Activated CD4-positive, alpha-beta memory T cell treated with anti-CD3 and anti-CD28 coated beads for 36 hours (primary cell): ENCODE data around the gene LEPR. TPM values are rescaled to one million over a fixed set of nuclear protein-coding genes. Genes with fewer than 3 reads are reported as not detected.
"Not testable (repeated sequence)": the region's sequence is repeated elsewhere in the genome, so short reads cannot be mapped to it uniquely, and the experiment has no call there.

Source experiments
- CTCF ChIA-PET: fragments of 350-600 bp; sonication (Branson Sonifier 250); formaldehyde crosslinking; loops from one replicate; lab custom pipeline; 2021; ENCODE audit warnings: antibody characterized with exemption, inconsistent platforms; lab: Charles Lee
- POLR2A ChIA-PET: fragments of 350-600 bp; sonication (Branson Sonifier 250); formaldehyde crosslinking; loops from one replicate; lab custom pipeline; 2021; ENCODE audit warnings: antibody characterized with exemption; lab: Charles Lee
- DNase-seq: peaks from one replicate; pipeline ENCODE4 v3.0.0-alpha.2; 2020
- H3K27ac Mint-ChIP-seq: one replicate; pipeline ENCODE4 v1.8.0; 2021; ENCODE audit warnings: mixed read lengths
- H3K27me3 Mint-ChIP-seq: one replicate; pipeline ENCODE4 v1.8.0; 2021; ENCODE audit warnings: mixed read lengths
- H3K36me3 Mint-ChIP-seq: one replicate; pipeline ENCODE4 v1.8.0; 2021; ENCODE audit warnings: mixed read lengths
- H3K4me1 Mint-ChIP-seq: one replicate; pipeline ENCODE4 v1.8.0; 2021; ENCODE audit warnings: low read depth, mixed read lengths
- H3K4me3 Mint-ChIP-seq: one replicate; pipeline ENCODE4 v1.8.0; 2021; ENCODE audit warnings: mild to moderate bottlenecking, mixed read lengths
- H3K9me3 Mint-ChIP-seq: one replicate; pipeline ENCODE4 v1.8.0; 2021; ENCODE audit warnings: mixed read lengths
- intact Hi-C: fragments of 100-400 bp; cut with micrococcal nuclease; formaldehyde crosslinking; loops from one replicate; pipeline ENCODE4 v1.15.1; 2023
- total RNA-seq, 2 experiments: library from RNA; stranded (reverse); gene quantifications; one replicate each; pipeline ENCODE4 v1.2.3, GENCODE V29; 2021

The LEPR gene
- total RNA-seq, 2 experiments from 2014 or later = 5.0 to 5.2 TPM

GRCh38 chr1:65442442-65442841 is 22.0 kb downstream of the LEPR start:
- DNase-seq = no peak
- Mint-ChIP-seq H3K4me1 (no peaks in the 10 kb centered on the region), H3K27me3 (no peaks in the 10 kb centered on the region), H3K27ac (no peak overlapping the region), H3K9me3 (no peaks in the 10 kb centered on the region), H3K4me3 (no peak overlapping the region), H3K36me3 (no peaks in the 10 kb centered on the region)
- CTCF ChIA-PET = no interaction called here
- intact Hi-C loops = no loop called here
- POLR2A ChIA-PET = no interaction called here

- Mint-ChIP-seq H3K36me3 (no peaks in the 10 kb centered on the region), H3K27me3 (no peaks in the 10 kb centered on the region), H3K27ac (no peak overlapping the region), H3K9me3 (no peaks in the 10 kb centered on the region), H3K4me1 (no peaks in the 10 kb centered on the region), H3K4me3 (no peak overlapping the region)
- ChIA-PET CTCF (no interaction called here), POLR2A (no interaction called here)
- DNase-seq = no peak
- intact Hi-C loops = no loop called here
These were observed 23.2 kb downstream of the LEPR start for GRCh38 chr1:65443647-65444046.

DNA sequence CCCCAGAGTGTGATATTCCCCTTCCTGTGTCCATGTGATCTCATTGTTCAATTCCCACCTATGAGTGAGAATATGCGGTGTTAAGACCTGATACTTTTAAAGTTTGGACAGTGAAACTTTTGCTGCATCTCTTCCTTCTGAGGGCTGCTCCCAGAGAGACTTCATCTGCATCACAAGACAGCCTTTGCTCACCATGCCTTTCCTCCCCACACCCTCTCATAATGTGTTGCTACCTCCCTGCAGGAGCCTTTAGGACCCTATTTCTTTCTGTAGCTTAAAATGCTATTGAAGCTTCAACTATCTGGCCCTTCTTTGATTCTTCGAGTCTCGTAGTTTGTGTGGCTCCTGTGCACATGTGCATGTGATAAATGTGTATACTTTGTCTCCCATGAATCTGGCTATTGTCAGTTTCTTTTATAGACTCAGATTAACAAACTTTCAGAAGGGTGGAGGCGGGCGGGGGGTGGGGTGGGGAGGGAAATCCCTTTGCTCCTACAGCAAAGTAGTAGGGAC is 23.7 kb downstream of the LEPR start:
- Mint-ChIP-seq H3K9me3 (no peaks in the 10 kb centered on the region), H3K4me3 (no peak overlapping the region), H3K4me1 (no peaks in the 10 kb centered on the region), H3K27me3 (no peaks in the 10 kb centered on the region), H3K27ac (no peak overlapping the region), H3K36me3 (no peaks in the 10 kb centered on the region)
- intact Hi-C loops = no loop called here
- ChIA-PET POLR2A (no interaction called here), CTCF (no interaction called here)
- no peak for DNase-seq

- H3K27ac Mint-ChIP-seq = no peak overlapping the region
- no peaks in the 10 kb centered on the region for H3K36me3 Mint-ChIP-seq
- H3K4me3 Mint-ChIP-seq = no peak overlapping the region
- H3K4me1 Mint-ChIP-seq = no peaks in the 10 kb centered on the region
- H3K27me3 Mint-ChIP-seq = no peaks in the 10 kb centered on the region
- CTCF ChIA-PET = no interaction called here
- intact Hi-C loops = no loop called here
- no peaks in the 10 kb centered on the region for H3K9me3 Mint-ChIP-seq
- POLR2A ChIA-PET = no interaction called here
- DNase-seq = no peak
These were observed 25.4 kb downstream of the LEPR start for GRCh38 chr1:65445837-65446236.

GRCh38 chr1:65449214-65449823 is 28.9 kb downstream of the LEPR start:
- Mint-ChIP-seq H3K36me3 (no peaks in the 10 kb centered on the region), H3K9me3 (no peaks in the 10 kb centered on the region), H3K4me1 (no peaks in the 10 kb centered on the region), H3K27ac (no peak overlapping the region), H3K4me3 (no peak overlapping the region), H3K27me3 (no peaks in the 10 kb centered on the region)
- ChIA-PET CTCF (no interaction called here), POLR2A (interaction anchor here (0.9 kb wide), 1 partner anchor 17 kb away, joined by 3 read pairs; no protein-coding TSS in a partner anchor)
- no peak for DNase-seq
- intact Hi-C loops = no loop called here

DNA sequence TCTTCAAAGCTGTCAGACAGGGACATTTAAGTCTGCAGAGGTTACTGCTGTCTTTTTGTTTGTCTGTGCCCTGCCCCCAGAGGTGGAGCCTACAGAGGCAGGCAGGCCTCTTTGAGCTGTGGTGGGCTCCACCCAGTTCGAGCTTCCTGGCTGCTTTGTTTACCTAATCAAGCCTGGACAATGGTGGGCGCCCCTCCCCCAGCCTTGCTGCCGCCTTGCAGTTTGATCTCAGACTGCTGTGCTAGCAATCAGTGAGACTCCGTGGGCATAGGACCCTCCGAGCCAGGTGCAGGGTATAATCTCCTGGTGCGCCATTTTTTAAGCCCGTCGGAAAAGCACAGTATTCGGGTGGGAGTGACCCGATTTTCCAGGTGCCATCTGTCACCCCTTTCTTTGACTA is 35.2 kb downstream of the LEPR start:
- DNase-seq, H3K36me3 Mint-ChIP-seq, H3K27ac Mint-ChIP-seq, H3K4me3 Mint-ChIP-seq, intact Hi-C loops, CTCF ChIA-PET, POLR2A ChIA-PET, H3K27me3 Mint-ChIP-seq: not testable (repeated sequence)
- H3K9me3 Mint-ChIP-seq = peaks cover 10% of the 10 kb centered on the region
- peaks cover 14% of the 10 kb centered on the region for H3K4me1 Mint-ChIP-seq

- CTCF ChIA-PET = no interaction called here
- no peak for DNase-seq
- intact Hi-C loops = no loop called here
- POLR2A ChIA-PET = no interaction called here
- Mint-ChIP-seq H3K27ac (no peak overlapping the region), H3K9me3 (peaks cover 10% of the 10 kb centered on the region), H3K4me1 (peaks cover 14% of the 10 kb centered on the region), H3K36me3 (peaks cover 7% of the 10 kb centered on the region), H3K4me3 (no peak overlapping the region), H3K27me3 (no peaks in the 10 kb centered on the region)
These were observed 36.0 kb downstream of the LEPR start for GRCh38 chr1:65456481-65456880.

GRCh38 chr1:65457868-65458267 is 37.4 kb downstream of the LEPR start:
- ChIA-PET CTCF (interaction anchor here (1.9 to 3.7 kb wide), 2 partner anchors 11 to 221 kb away, joined by 10 to 35 read pairs; no protein-coding TSS in a partner anchor), POLR2A (no interaction called here)
- intact Hi-C loops = loop anchor here (2.0 kb wide), 1 partner anchor 27 kb away; no protein-coding TSS in a partner anchor
- DNase-seq = no peak
- H3K27ac Mint-ChIP-seq = no peak overlapping the region
- no peaks in the 10 kb centered on the region for H3K27me3 Mint-ChIP-seq
- peaks cover 9% of the 10 kb centered on the region for H3K36me3 Mint-ChIP-seq
- peaks cover 11% of the 10 kb centered on the region for H3K9me3 Mint-ChIP-seq
- H3K4me1 Mint-ChIP-seq = peaks cover 14% of the 10 kb centered on the region
- H3K4me3 Mint-ChIP-seq = no peak overlapping the region

DNA sequence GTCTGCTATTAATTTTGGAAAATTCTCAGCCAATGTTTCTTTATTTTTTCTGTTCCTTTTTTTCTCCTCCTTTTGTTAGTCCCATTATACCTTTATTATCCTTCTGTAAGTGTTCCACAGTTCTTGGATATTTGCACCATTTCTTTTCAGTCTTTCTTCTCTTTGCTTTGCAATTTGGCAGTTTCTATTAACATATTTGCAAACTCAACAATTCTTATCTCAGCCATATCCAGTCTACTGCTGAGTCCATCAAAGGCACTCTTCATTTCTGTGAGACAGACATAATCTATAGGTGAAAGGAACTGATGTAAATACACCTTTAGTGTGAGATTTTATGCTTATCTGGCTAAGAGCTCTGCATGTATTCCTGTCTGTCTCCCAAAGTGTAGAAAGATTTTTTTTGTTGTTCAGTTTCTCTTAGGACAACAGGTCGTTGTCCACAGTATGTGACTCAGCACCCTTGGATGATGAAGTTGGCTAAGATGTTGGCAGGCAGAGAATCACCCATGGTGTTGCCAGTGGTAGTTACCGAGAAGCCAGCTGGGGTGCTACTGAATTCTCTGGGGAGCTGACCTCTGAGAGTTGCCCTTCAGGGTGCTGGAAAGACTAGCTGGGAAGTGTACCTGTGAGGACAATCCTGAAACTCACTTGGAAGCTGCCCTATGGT is 38.4 kb downstream of the LEPR start:
- Mint-ChIP-seq H3K4me1 (peaks cover 14% of the 10 kb centered on the region), H3K9me3 (peaks cover 20% of the 10 kb centered on the region), H3K27ac (no peak overlapping the region), H3K4me3 (no peak overlapping the region), H3K27me3 (no peaks in the 10 kb centered on the region), H3K36me3 (peaks cover 15% of the 10 kb centered on the region)
- CTCF ChIA-PET = interaction anchor here (0.7 to 3.7 kb wide), 13 partner anchors 10 to 229 kb away, joined by 3 to 35 read pairs (median 4); no protein-coding TSS in a partner anchor
- intact Hi-C loops = loop anchor here (1.0 to 2.0 kb wide), 2 partner anchors 28 to 223 kb away; no protein-coding TSS in a partner anchor
- DNase-seq = no peak
- POLR2A ChIA-PET = no interaction called here

DNA sequence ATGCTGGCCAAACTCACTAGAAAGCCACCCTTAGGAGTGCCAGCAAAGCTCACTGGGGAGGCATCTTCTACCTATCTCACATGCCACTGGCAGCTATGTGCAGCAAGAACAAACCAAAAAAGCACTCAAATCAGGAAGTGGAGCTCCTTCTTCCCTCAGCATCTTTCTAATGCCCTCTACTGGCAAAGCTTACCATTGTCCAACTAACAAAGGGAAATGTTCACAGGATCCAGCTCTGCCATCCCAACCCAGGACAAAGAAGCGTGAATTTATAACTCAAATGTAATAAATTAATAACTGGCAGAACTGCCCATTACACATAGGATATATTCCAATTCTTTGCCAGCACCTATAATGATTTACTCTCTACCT is 38.9 kb downstream of the LEPR start:
- H3K36me3 Mint-ChIP-seq = peaks cover 16% of the 10 kb centered on the region
- no peak overlapping the region for H3K4me3 Mint-ChIP-seq
- H3K27ac Mint-ChIP-seq = no peak overlapping the region
- intact Hi-C loops = loop anchor here (1.0 to 2.0 kb wide), 2 partner anchors 29 to 223 kb away; no protein-coding TSS in a partner anchor
- CTCF ChIA-PET = interaction anchor here (0.7 to 3.7 kb wide), 15 partner anchors 10 to 228 kb away, joined by 3 to 35 read pairs (median 4); no protein-coding TSS in a partner anchor
- peaks cover 20% of the 10 kb centered on the region for H3K9me3 Mint-ChIP-seq
- H3K4me1 Mint-ChIP-seq = peaks cover 14% of the 10 kb centered on the region
- no peak for DNase-seq
- no peaks in the 10 kb centered on the region for H3K27me3 Mint-ChIP-seq
- POLR2A ChIA-PET = no interaction called here

GRCh38 chr1:65465837-65466236 is 45.4 kb downstream of the LEPR start:
- H3K27me3 Mint-ChIP-seq, intact Hi-C loops, H3K4me1 Mint-ChIP-seq, H3K4me3 Mint-ChIP-seq, H3K27ac Mint-ChIP-seq, CTCF ChIA-PET, DNase-seq, POLR2A ChIA-PET: not testable (repeated sequence)
- H3K36me3 Mint-ChIP-seq = peaks cover 16% of the 10 kb centered on the region
- H3K9me3 Mint-ChIP-seq = peaks cover 26% of the 10 kb centered on the region

DNA sequence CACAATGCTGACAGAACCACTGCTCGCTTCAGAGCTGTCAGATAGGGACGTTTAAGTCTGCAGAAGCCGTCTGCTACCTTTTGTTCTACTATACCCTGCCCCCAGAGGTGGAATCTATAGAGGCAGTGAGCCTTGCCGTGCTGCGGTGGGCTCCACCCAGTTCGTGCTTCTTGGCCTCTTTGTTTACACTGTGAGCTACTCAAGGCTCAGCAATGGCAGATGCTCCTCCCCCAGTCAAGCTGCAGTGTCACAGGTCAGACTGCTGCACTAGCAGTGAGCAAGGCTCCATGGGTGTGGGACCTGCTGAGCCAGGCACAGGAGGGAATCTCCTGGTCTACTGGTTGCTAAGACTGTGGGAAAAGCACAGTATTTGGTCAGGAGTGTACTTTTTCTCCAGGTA is 47.1 kb downstream of the LEPR start:
- POLR2A ChIA-PET = no interaction called here
- CTCF ChIA-PET = no interaction called here
- peaks cover 14% of the 10 kb centered on the region for H3K36me3 Mint-ChIP-seq

More for the DNA sequence above, 47.1 kb downstream of the LEPR start:
- intact Hi-C loops = no loop called here
- H3K9me3 Mint-ChIP-seq = peaks cover 26% of the 10 kb centered on the region
- DNase-seq = no peak
- H3K4me3 Mint-ChIP-seq = no peak overlapping the region
- no peak overlapping the region for H3K27ac Mint-ChIP-seq
- no peaks in the 10 kb centered on the region for H3K27me3 Mint-ChIP-seq
- H3K4me1 Mint-ChIP-seq = no peaks in the 10 kb centered on the region
